Posterior cingulate gyrus (tissue), 11 donors: ENCODE data around the gene ADAM19.
A peak's percentile ranks its signal among the peaks of the same experiment; 100 is the strongest.

Experiments used
- DNase-seq, 10 donors: peaks; one replicate each; pipeline versions ENCODE4 v3.0.0 to v3.0.0-alpha.2; 2020 to 2021; ENCODE audit warnings: mixed read lengths in 3 of 10
- intact Hi-C: fragments of 100-400 bp; cut with DNase I; formaldehyde crosslinking; loops from one replicate; pipeline ENCODE4 v1.15.1; 2023

The ADAM19 gene

DNA sequence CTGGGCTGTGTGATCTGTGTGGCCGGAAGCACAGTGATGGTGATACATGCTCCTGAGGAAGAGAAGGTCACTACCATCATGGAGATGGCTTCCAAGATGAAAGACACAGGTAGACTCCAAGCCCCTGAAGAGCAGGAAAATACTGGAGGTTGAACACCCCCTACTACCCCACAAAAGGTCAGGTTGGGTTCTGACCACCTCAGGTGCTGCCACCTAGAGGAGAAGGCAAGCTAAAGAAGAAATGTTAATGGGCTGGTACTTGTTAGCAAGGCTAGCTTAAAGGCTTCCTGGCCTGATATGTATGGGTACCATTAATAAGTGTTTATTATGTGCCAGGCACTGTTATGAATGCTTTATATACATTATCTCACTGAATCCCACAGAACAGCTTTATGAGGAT is 103.9 kb downstream of the ADAM19 start:
- intact Hi-C loops = no loop called here
- no peak for DNase-seq

DNA sequence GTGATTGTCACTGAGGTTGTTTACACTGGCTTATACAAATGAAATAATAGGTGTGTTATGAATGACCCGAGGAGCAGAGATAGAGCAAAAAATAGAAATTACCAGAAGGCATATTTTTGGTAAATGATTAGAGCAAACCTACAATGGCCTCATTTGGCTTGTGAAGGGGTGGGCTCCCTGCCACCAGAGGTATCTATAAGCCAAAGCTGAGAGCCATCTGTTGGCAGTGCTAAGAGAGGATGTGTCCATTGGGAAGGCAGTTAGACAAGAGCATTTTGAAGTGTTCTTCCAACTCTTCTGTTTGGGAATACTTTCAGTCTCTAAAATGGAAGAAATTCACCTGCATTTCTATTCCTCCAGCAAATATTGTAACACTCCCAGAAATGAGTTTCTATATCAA is 104.9 kb downstream of the ADAM19 start:
- DNase-seq = no peak
- intact Hi-C loops = no loop called here

DNA sequence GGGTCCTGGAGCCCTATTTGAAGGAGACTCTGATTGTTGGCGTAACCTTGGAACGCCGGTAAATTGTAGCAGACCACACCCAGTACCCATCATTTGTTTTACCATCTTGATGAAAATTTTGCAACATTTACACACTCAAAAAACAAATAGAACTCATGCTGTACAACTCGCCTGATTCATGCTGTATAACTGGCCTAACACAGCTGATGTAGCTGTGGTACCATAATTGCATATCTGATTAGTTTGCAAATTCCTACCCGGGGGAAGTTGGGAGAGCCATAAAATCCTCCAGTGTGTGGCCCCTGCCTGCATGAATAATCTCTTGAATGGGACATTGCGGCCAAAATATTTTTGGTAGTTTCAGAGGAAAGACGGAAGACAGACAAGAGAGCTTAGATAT is 105.9 kb downstream of the ADAM19 start:
- no peak for DNase-seq
- intact Hi-C loops = no loop called here

DNA sequence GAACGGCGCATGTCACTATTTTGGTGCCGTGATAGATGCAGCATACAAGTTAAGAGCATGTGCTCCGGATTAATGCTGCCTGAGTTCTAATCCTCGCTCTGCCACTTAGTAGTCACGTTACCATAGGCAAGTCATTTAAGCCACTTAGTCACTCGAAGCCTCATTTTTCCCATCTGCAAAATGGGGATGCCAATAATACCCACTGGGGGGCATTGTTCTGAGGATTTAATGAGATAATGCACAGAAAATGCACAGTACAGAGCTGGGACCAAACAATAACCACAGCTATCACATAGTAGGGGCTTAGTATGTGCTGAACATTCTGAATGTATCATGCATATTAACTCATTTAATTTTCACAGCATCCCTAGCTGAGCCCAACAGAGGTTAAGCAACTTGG is 106.5 kb downstream of the ADAM19 start:
- DNase-seq = no peak
- intact Hi-C loops = no loop called here

DNA sequence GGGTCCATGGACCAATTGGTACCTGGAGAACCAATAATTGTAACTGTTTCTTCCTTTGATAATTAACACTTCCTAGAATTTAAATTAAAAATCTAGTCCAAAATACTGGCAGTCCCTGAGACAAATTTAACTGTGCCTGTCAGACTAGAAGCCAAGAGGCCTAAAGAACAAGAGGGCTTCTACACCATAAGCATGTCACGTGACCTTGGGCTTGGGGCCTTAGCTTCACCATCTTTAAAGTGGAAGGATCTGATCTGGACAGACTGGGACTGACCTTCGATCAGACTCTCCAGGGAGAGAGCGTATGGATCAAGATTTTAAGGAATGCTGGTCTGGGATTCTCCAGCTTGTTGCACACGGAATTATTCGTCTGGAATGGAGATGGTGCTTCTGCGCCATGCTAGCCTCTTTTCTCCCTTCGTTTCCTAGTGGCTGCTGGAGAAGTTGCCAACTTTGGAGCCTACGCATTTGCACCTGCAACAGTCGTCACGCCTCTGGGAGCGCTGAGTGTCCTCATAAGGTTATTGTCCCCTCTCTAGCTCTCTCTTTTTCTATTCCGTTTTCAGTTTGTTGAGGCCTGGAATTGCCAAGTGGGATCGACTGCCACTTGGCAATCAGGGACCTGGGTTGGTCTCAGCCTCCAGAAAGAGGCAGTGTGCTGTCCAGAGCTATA is 107.1 kb downstream of the ADAM19 start:
- intact Hi-C loops = no loop called here
- no peak for DNase-seq

DNA sequence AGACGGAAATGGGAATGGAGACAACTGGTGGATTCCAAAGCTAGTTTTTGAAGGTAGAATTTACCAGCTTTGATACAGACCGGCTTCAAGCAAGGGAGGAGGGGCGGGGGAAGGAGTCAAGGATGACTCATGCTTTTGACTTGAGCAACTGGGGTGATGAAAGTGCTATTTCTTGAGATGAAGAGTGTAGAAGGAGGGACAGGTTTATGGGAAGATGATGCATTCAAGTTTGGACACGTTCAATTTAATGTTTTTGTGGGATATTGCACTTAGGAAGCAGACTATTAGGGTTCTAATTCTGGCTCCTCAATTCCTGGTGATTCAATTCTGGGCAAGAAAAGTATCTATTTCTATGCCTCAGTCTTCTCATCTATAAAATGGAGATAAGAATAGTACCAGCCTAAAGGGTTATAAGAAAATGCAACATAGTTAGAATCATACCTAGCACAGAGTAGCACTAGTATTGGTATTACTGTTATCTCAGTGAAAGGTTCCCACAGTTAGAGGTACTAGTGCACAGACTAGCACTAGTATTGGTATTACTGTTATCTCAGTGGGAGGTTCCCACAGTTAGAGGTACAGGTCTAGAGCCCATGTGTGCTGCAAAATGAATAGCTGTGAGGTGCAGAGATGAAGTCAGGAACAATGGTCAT is 110.9 kb downstream of the ADAM19 start:
- intact Hi-C loops = no loop called here
- no peak for DNase-seq

DNA sequence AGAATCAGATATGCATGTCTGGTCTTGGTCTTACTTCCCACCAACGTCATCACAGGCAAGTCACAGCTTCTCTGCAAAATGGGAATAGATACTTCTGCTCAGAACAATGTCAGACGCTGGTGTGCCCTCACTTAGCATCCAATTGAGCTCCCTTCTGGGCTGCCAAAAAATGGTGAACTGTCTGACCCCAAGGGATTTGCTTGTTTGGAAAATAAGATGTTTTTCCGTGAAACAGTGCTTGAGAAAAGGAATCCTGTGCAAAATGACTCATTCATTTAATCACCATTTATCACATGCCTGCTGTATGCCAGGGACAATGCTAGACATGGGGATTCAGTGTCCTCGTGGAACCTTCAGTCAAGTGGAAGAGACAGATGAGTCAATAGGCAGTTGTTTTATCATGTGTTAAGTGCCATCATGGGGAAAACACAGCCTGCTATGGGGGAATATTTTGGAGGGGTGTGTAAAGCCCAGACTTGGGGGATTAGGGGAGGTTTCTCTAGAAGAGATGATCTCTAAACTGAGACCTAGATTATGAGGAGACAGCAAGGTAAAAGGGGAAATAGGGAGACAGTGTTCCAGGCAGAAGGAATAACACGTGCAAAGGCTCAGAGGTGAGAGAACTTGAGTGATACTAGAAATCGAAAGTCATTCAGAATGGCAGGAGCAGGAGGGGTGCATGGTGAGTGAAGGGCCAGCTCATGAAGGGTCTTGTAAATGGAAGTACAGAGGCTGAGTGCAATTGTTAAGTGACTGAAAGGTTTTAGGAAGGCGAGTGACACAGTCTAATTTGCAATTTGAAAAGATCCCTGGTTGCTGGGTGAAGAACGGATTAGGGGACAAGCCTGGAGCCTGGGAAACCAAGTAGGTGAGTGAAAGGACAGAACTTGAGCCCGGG is 111.7 kb downstream of the ADAM19 start:
- intact Hi-C loops = no loop called here
- DNase-seq = no peak

DNA sequence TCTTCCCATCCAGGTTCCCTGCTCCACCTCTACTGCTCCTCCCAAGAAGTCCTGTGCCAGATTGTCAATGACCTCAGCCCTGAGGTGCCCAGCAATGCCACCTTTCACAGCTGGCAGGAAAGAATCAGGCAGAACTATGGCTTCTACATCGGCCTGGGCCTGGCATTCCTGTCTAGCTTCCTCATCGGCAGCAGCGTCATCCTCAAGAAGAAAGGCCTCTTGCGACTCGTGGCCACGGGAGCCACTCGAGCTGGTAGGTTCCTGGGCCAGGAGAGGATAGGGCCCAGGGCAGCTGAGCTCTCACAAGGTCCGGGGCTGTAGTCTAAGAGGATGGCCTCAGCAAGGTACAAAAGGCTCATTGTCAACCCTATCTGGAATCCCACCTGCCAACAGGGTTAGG is 112.5 kb downstream of the ADAM19 start:
- DNase-seq = no peak
- intact Hi-C loops = no loop called here

DNA sequence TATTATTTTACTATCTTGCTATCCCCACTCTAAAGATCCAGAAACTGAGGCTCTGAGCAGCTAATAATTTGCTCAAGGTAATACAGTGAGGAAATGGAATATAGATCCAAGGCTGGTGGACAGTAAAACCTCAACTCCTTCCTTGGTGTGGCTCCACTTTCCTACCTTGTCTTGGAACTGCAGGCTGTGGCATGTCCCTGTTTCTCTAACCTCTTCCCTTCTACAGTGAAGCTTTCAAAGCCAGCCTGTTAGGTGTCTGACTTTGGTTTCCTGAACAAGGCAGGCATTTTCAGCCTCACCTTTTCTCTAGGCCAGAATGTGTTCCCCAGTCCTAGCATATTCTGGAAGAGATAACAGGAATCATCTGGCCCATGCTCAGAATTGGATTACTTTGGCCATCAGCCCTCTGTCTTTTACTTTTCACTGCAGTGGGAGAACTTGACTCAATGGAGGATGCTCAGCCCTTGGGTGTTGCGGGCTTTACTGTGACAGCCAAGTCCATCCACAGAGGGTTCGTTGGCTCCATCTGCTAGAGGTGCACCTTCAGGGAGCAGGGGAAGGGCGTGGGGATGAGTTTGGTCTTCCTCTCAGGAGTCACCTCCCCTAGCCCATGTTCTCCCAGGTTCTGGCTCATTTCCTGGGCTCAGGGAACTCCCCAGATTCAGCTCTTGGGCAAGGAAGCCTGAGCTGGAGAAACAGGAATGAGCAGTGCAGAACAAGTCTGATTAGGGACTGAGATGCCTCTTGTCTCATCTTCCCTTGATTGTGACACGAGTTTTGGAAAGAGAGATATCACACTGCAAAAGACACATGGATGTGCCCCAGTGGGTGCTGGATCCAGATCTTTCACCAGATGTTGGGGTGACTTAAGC is 114.4 kb downstream of the ADAM19 start:
- no peak for DNase-seq
- intact Hi-C loops = no loop called here

DNA sequence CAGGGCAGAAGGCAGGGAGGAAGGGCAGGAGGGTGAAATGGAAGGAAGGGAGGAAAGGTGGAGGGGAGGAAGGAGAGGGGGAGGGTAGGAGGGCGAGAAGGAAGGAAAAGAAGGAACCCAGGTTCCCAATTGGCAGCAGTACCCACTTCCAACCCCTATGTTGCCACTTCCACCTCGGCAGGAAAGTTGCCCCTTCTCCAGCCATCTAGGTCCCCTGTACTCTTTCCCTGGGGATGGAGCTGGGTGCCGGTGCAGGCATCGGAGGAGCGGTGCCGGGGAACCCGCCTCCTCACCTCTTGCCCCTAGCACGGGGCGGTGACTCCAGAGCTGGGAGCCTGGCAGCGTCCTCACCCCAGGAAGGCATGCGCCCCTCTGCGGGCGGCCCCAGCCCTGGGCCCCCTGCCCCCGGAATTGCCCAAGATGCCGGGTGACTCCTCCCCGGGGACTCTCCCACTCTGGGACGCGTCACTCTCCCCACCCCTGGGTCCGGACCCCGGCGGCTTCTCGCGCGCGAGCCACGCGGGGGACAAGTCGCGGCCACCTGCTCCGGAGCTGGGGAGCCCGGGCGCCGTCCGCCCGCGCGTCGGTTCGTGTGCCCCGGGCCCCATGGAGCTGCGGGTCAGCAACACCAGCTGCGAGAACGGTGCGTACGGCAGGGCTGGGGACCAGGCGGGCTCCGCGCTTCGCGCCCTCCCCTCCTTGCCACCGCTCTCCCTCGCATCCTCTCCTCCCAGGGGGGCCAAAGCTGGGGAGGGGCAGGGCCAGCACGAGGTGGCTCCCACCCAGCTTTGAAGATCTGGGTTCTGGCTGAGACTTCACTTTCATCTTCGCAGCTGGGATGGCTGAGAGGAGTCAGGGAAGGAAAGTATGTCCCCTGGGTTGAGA is 115.6 kb downstream of the ADAM19 start, which contains the start of gene NIPAL4:
Gene NIPAL4 (plus strand): TSS at position 499 of the 885 bp plus-strand sequence. CDS start 108 bp downstream, at position 607.
- intact Hi-C loops = no loop called here
- peak in 8 of 10 donors; percentile 20 to 90 (median 52) for DNase-seq

DNA sequence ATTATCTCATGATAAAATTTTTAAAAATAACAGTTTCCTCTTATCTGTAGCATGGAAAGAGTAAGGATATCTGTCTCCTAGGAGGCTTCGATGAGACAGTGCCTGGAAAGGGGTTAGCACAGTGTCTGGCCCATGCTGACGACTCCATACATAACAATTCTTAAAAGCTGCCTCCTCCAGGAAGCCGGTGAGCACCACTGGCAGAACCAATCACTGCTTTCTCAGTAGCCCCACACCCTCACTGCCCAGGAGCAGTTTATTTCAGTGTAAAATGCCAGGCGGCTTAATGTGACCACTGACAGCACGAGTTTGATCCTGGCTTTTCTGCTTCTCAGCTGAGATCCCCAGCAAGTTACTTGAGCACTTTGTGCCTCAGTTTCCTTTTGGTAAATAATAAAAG is 116.7 kb downstream of the ADAM19 start:
- intact Hi-C loops = no loop called here
- DNase-seq = no peak

DNA sequence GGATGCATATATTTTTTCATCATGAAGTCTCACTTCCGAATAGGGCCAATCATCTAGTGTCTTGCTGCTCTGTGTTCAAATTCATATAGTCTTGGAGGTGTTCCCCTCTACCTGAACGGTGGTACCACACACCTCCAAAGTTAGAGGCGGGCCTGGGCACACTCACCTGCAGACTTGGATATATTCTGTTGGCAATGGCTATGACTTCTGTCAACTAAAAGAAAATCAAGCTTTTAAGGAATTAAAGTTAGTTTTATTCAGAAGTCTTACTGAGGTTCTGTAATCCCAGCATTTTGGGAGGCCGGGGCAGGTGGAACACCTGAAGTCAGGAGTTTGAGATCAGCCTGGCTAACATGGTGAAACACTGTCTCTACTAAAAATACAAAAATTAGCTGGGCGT is 118.2 kb downstream of the ADAM19 start:
- intact Hi-C loops = no loop called here
- DNase-seq = no peak

DNA sequence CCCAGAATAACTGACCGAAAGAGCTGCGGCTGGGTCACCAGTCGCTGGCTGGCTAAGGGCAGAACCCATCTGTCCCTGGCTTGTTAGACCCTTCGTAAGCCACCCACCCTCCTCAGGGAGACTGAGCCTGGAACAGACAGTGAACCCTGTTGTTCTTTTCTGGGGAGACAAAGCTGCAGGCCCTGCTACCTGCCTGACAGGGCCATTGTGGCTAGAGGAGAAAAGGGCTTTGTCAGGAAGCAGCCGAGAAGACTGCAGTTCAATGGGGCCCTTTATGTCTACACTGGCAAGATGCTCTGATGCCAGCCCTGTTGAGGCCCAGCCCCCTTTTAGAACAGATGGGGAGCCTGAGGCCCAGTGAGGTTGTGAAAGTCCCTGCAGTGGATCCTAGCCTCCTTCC is 119.3 kb downstream of the ADAM19 start:
- intact Hi-C loops = no loop called here
- DNase-seq = peak; percentile 54 to 97 (median 79)

DNA sequence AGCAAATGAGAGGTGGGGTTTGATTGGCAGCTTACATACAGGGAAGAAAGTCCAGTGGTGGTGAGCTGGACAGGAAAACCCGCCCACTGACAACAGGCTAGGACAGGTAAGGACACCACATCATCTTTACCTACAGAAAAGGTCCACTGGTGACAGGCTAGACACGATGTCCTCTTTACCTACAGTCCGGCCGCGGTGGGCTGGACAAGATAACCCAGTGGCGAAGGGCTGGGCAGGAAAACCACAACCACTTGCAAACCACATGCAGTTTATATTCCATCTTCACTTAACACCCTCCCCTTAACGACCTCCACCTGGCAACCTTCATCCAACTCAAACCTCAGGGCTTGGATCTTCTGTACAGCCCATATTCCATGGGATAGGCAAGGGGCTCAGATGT is 120.5 kb downstream of the ADAM19 start:
- no peak for DNase-seq
- intact Hi-C loops = no loop called here

DNA sequence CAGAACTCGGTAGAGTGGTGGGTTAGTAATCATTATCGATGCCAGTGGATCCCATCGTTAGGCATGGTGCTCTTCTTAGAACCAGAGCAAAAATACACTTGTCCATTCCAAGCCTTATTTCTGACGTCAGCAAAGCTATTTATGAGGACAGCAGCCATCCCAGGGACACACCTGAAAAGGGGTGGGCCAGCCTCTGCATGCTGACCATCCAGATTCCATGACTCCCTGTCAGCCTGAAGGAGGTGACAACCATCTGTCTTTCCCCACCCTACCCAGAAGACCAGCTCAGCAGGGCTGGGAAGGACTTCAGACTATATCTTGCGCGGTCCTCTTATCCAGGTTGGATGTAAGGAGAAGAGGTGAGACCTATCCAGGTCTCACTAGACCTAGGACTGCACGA is 121.3 kb downstream of the ADAM19 start:
- no peak for DNase-seq
- intact Hi-C loops = no loop called here

DNA sequence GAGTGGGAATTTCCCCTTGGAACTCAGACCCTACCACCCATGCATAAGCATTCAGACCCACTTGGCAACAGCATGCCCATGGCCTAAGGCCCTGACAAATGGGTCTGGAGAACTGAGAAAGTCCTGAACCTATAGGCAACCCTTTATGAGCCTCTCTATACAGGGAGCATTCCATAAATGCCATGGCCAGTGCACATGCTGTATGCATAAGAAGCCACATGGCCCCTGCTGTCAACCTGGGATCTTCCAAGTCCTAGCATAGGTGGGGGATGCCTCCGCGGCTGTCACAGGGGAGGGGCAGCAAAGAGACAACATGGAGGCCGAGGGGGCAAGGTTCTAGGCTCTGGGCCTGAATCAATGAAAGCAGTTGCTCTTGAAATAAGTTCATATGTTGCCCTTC is 123.8 kb downstream of the ADAM19 start:
- intact Hi-C loops = no loop called here
- DNase-seq = no peak

DNA sequence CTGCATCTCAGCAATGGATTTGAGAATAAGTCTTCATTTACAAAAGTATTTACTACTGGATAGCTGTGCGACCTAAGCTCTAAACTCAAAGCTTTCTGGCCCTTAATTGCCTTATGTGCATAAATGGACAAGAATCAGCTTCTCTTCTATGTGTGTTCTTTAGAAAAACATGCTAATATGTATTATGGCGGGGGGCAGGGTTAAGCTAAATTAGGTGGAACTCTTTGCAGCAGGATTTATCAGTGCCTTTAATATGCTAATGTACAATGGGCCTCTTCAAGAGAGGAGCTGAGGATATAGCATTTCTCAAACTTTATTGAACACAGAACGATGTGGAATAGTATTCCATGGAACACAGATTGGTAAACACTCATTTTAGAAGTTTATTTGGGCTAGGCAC is 125.6 kb downstream of the ADAM19 start:
- no peak for DNase-seq
- intact Hi-C loops = no loop called here

DNA sequence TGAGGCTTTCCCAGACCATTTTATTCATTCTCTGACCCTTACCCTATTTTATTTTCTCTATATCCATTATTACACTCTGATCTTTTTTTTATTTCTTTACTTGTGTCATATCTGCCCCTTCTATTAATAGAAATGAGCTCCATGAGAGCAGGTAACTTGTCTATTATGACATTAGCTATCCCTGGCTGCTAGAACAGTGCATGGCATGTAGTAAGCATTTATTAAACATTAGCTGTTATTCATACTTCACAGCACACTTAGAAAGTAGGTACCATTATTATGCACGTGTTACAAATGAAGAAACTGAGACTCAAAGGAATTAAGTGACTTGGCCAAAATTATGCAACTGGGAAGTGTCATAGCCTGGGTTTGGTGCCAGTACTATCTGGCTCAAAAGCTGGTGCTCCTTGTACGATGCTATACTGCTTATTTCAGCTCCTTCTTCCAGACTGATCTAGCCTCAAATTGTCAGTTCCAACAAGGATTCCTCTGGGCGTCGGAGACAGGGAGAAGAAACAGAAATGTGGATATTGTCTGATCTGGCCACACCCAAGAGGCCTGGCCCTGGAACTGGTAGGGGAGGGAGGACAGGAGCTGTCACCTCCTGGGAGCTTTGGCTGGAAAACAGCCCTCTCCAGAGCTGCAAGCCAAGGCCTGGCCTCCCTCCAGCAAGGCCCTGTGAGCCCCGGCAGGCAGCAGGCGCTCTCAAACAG is 126.4 kb downstream of the ADAM19 start:
- peak in 3 of 10 donors; percentile 37 to 85 (median 68) for DNase-seq
- intact Hi-C loops = no loop called here

DNA sequence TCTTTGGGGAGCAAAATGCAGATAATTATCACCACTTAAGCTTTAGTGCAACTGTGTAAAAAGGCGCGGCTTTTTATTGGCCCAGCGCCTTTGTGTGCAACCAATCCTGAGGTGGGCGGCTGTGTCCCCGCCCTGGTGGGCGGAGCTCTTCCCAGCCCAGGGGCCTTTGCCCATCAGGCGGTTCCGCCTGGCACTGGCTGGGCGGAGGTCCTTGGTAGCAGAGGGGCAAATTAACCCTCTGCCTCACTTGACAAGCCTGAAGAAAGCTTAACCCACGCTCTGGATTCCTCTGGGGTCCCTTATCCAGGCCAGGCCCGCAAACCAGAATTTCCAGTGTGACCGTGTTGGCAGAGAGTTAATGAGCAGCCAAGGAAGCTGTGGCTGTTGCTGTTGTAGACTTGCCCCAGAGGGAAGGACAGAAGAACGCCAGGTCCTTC is 128.4 kb downstream of the ADAM19 start:
- no peak for DNase-seq
- intact Hi-C loops = no loop called here
